GM10266 (cell line): ENCODE data around the gene ELFN1.

Source experiments
- DNase-seq: peaks from one replicate; pipeline ENCODE4 v3.0.0; 2012; ENCODE audit errors: extremely low spot score
- CTCF ChIP-seq: IDR thresholded peaks from 2 replicates; pipeline ENCODE4 v1.5.1; 2012; ENCODE audit warnings: mild to moderate bottlenecking, low read depth; ENCODE audit not compliant: control insufficient read depth, insufficient read depth; ENCODE audit errors: missing control alignments

ELFN1 gene

DNA sequence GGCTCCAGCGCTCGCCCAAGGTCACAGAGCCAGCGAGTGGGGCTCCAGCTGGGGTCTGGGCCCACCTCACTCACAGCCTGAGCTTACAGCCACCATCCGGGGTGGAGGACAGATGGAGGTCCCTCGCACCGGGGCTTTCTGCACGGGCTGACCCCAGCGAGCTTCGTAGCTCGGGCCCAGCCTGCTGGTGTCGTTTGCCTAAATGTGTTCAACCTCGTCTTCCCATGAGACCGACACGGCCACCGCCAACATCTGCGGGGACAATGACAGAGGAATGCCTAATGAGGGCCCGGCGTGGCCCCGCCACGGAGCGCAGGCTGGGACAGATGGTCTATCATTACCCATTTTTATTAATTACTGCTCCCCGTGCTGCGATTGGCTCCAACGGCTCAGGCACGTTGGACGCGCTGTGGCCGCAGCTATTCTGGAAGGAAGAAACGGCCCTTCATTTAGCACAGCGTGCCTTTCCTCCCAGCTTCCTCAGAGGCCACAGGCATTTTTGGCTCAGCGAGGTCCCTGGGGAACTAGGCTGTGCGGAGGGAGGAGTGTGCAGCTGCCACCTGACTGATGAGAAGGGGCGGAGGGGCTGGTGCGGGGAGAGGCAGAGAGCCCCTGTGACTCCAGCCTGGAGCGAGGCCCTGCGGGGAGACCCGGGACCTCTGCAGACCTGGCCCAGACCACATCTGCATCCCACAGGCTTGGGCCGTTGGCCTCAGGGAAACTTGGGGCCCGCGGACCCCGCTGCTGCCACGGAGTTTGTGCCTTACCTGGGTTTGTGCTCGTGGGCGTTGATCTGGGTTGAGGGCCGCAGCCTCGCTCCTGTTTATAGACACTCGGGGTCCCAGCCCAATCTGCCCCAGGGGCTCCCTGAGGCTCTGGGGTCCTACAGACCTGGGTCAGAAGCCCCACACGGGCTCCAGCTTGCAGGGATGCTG, 22.9 kb upstream of the ELFN1 start:
- DNase-seq: no peak
- no peak for TF ChIP-seq CTCF

DNA sequence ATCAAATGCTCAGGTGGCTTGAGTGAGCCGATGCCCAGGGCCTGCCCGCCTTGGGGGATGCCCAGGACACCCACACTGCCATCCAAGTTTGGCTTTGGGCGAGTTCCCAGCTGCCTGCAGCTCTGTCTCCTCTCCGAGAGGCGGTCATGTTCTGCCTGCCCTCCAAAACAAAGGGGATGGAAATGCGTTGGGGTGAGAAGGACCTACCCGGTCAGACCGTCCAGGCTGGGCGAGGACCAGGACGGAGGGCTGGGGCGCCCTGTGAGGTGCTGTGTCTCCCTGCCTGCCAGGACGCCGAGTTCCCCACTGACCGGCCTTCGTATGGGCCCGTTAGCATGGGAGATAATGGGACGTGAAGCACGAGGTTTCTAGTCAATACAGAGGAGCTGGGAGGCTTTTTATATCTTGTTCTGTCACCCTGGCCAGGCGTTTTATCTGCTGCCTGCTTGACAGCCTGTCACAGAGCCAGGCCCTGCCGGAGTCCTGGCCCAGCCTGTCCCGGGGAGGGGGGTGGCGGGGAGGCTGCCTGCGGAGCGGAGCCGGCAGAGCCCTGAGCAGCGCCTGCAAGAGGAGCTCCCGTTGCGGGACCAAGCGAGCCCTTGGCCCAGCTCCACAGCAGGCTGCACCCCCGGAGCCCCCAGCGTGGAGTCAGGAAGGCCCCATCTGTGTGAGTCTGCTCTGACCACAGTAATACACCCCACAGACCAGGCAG, 22.0 kb upstream of the ELFN1 start:
- DNase-seq: no peak
- no peak for TF ChIP-seq CTCF

DNA sequence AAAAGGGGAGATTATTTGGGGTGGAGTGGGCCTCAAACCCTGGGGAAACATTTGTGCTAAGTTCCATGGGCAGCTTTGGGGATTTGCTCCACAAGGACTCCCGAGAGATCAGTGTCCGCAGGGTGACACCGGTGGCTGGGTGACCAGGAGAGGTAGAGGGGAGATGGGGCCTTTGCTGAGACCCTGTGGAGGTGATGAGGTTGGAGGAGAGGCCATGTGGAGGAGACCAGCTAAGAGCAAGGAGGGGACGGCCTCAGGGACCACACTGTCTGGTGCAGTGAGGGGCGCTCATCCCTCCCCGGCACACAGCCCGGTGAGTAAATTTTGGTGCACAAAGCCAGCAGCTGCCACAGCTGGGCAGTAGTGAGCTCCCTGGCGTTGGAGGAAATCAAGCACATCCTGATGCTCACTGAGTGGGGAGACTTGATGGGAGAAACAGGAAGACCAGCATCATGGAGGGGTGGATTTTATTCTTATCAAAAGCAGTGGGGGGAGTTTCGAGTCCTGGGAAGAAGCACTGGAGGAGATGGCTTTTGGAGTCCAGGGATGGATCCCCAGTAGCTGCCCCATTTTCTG, 20.2 kb upstream of the ELFN1 start:
- no peak for TF ChIP-seq CTCF
- no peak for DNase-seq

GRCh38 chr7:1650363-1651030, 19.6 kb upstream of the ELFN1 start:
- TF ChIP-seq CTCF: no peak
- no peak for DNase-seq

DNA sequence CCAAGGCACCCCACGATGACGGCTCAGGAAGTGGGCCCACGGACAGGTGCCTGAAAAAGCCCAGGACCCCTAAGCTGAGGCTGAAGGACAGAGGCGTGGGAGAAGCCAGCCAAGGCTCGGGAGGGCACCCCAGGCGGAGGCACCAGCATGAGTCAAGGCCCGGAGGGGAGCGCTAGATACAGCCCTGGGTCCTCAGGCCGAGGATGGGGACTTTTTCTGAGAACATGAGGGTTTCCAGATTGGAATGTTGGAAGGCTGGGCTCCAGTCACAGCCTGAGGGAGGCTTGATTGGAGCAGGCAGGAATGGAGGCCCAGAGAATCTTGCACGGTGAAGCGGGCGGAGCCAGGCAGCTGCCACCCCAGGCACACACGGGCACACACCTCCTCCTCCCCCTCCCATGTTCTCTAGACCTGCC, 19.0 kb upstream of the ELFN1 start:
- TF ChIP-seq CTCF: no peak
- no peak for DNase-seq

GRCh38 chr7:1651891-1652290, 18.2 kb upstream of the ELFN1 start:
- no peak for TF ChIP-seq CTCF
- no peak for DNase-seq
